GM18907 (cell line): ENCODE results near the gene GPR25.
A peak's percentile ranks its signal among the peaks of the same experiment; 100 is the strongest.

Experiments used
- ATAC-seq: cut with Tn5 transposase; IDR thresholded peaks from one replicate; pipeline ENCODE4 v1.9.1; 2021; ENCODE audit warnings: mild to moderate bottlenecking, moderate library complexity; ENCODE audit not compliant: unreplicated experiment

The GPR25 gene

GRCh38 chr1:200869753-200870391, 2.9 kb upstream of the GPR25 start:
- peak; percentile 61 for ATAC-seq

GRCh38 chr1:200873116-200873670, 412 bp downstream of the GPR25 start:
- no peak for ATAC-seq

- no peak for ATAC-seq
Observed at GRCh38 chr1:200873671-200874397, 1.1 kb downstream of the GPR25 start.

GRCh38 chr1:200874694-200875093, 1.9 kb downstream of the GPR25 start:
- no peak for ATAC-seq

GRCh38 chr1:200875416-200875815, 2.6 kb downstream of the GPR25 start:
- no peak for ATAC-seq

GRCh38 chr1:200877010-200877409, 4.2 kb downstream of the GPR25 start:
- no peak for ATAC-seq

- peak; percentile 85 for ATAC-seq
Observed at GRCh38 chr1:200877839-200878551, 5.2 kb downstream of the GPR25 start.

GRCh38 chr1:200880212-200880611, 7.4 kb downstream of the GPR25 start:
- ATAC-seq, result peak; percentile 47

GRCh38 chr1:200883118-200883517, 10.3 kb downstream of the GPR25 start:
- ATAC-seq, result no peak

- no peak for ATAC-seq
Observed at GRCh38 chr1:200885623-200886402, 13.0 kb downstream of the GPR25 start.

- ATAC-seq, result no peak
Observed at GRCh38 chr1:200886594-200886993, 13.8 kb downstream of the GPR25 start.

- no peak for ATAC-seq
Observed at GRCh38 chr1:200887036-200887435, 14.3 kb downstream of the GPR25 start.

GRCh38 chr1:200887772-200888348, 15.1 kb downstream of the GPR25 start:
- ATAC-seq, result no peak

GRCh38 chr1:200888349-200888838, 15.6 kb downstream of the GPR25 start:
- ATAC-seq, result peak; percentile 94

GRCh38 chr1:200889571-200889970, 16.8 kb downstream of the GPR25 start:
- ATAC-seq, result no peak

- no peak for ATAC-seq
Observed at GRCh38 chr1:200890027-200890426, 17.2 kb downstream of the GPR25 start.

GRCh38 chr1:200890818-200891773, 18.3 kb downstream of the GPR25 start:
- ATAC-seq, result no peak

GRCh38 chr1:200891774-200892157, 19.0 kb downstream of the GPR25 start:
- ATAC-seq, result no peak

- ATAC-seq, result no peak
Observed at GRCh38 chr1:200892546-200892945, 19.8 kb downstream of the GPR25 start.
